GM23338 (cell line): ENCODE measurements around the gene MAZ. TPM values are rescaled to one million over a fixed set of nuclear protein-coding genes. Genes with fewer than 3 reads are reported as not detected.

Experiments
- ATAC-seq: fragments of 200-7000 bp; cut with Tn5 transposase; 3 replicates; pipeline ENCODE4 v1.9.1; 2020
- DNase-seq: peaks from one replicate; pipeline ENCODE4 v3.0.0-alpha.2; 2015; ENCODE audit warnings: low spot score
- H2AFZ ChIP-seq: fragments of 200-600 bp; sonication (generic); 2 replicates; pipeline ENCODE4 v1.8.0; 2016; ENCODE audit warnings: antibody characterized with exemption, mild to moderate bottlenecking, moderate library complexity
- H3F3A ChIP-seq: fragments of 200-600 bp; sonication (generic); replicated peaks from 2 replicates; pipeline ENCODE4 v1.8.0; 2017; ENCODE audit warnings: antibody characterized with exemption, mixed run types, low read depth
- H3K27ac ChIP-seq: fragments of 200-600 bp; sonication (generic); 2 replicates; pipeline ENCODE4 v1.6.1; 2016; ENCODE audit warnings: low read depth
- H3K27me3 ChIP-seq: fragments of 200-600 bp; sonication (generic); 2 replicates; pipeline ENCODE4 v1.8.0; 2016; ENCODE audit warnings: mild to moderate bottlenecking, mixed run types, moderate library complexity; ENCODE audit not compliant: insufficient read depth
- H3K36me3 ChIP-seq: fragments of 200-600 bp; sonication (generic); 2 replicates; pipeline ENCODE4 v1.8.0; 2016; ENCODE audit warnings: mild to moderate bottlenecking; ENCODE audit not compliant: insufficient read depth
- H3K4me1 ChIP-seq: fragments of 200-600 bp; sonication (generic); 2 replicates; pipeline ENCODE4 v1.8.0; 2016; ENCODE audit warnings: mild to moderate bottlenecking, moderate library complexity; ENCODE audit not compliant: insufficient read depth
- H3K4me2 ChIP-seq: fragments of 200-600 bp; sonication (generic); 2 replicates; pipeline ENCODE4 v1.7.1; 2017; ENCODE audit warnings: mixed run types
- H3K4me3 ChIP-seq: fragments of 200-600 bp; sonication (generic); 2 replicates; pipeline ENCODE4 v1.6.1; 2016; ENCODE audit warnings: mixed run types
- H3K79me2 ChIP-seq: fragments of 200-600 bp; sonication (generic); replicated peaks from 2 replicates; pipeline ENCODE4 v1.8.0; 2017; ENCODE audit warnings: mild to moderate bottlenecking; ENCODE audit not compliant: insufficient read depth
- H3K9me2 ChIP-seq: fragments of 200-600 bp; sonication (generic); 2 replicates; pipeline ENCODE4 v1.8.0; 2017; ENCODE audit not compliant: insufficient read depth
- H4K20me1 ChIP-seq: fragments of 200-600 bp; sonication (generic); replicated peaks from 2 replicates; pipeline ENCODE4 v1.8.0; 2017; ENCODE audit warnings: mild to moderate bottlenecking; ENCODE audit not compliant: insufficient read depth
- H3K27ac Mint-ChIP-seq: 2 replicates; pipeline ENCODE4 v1.8.0; 2020; ENCODE audit warnings: inconsistent platforms, mild to moderate bottlenecking, moderate library complexity, mixed read lengths
- H3K27me3 Mint-ChIP-seq: 3 replicates; pipeline ENCODE4 v1.8.0; 2022; ENCODE audit warnings: low read depth, mild to moderate bottlenecking, moderate library complexity, mixed read lengths, inconsistent platforms; ENCODE audit not compliant: insufficient read depth, poor library complexity
- H3K36me3 Mint-ChIP-seq: 3 replicates; pipeline ENCODE4 v1.8.0; 2021; ENCODE audit warnings: low read depth, mild to moderate bottlenecking, inconsistent platforms, moderate library complexity, mixed read lengths
- H3K4me1 Mint-ChIP-seq: 3 replicates; pipeline ENCODE4 v1.8.0; 2020; ENCODE audit warnings: mild to moderate bottlenecking, inconsistent platforms, mixed read lengths
- H3K4me3 Mint-ChIP-seq: 3 replicates; pipeline ENCODE4 v1.8.0; 2021; ENCODE audit warnings: moderate library complexity, mild to moderate bottlenecking, inconsistent platforms, mixed read lengths
- H3K9me3 Mint-ChIP-seq: 3 replicates; pipeline ENCODE4 v1.8.0; 2020; ENCODE audit warnings: moderate library complexity, mild to moderate bottlenecking, inconsistent platforms, mixed read lengths
- CREB1 ChIP-seq: fragments of 250-450 bp; sonication (Bioruptor Pico); IDR thresholded peaks from 2 replicates; pipeline ENCODE4 v1.5.0; 2020; ENCODE audit warnings: low read depth, mild to moderate bottlenecking, moderate library complexity
- ETS1 ChIP-seq: IDR thresholded peaks from 2 replicates; pipeline ENCODE4 v1.6.1; 2016; ENCODE audit warnings: antibody characterized with exemption
- EZH2phosphoT487 ChIP-seq: fragments of 200-600 bp; sonication (generic); IDR thresholded peaks from one replicate; pipeline ENCODE4 v1.8.1; 2018; ENCODE audit warnings: antibody characterized with exemption; ENCODE audit not compliant: unreplicated experiment
- STAT1 ChIP-seq: IDR thresholded peaks from one replicate; pipeline ENCODE4 v1.6.1; 2016; ENCODE audit warnings: antibody characterized with exemption; ENCODE audit not compliant: unreplicated experiment
- ZNF114 ChIP-seq: fragments of 250-450 bp; sonication (Bioruptor Pico); IDR thresholded peaks from 2 replicates; pipeline ENCODE4 v1.5.0; 2020; ENCODE audit warnings: mild to moderate bottlenecking, moderate library complexity
- ZNF331 ChIP-seq: fragments of 250-450 bp; sonication (Bioruptor Pico); IDR thresholded peaks from 2 replicates; pipeline ENCODE4 v1.5.0; 2020; ENCODE audit warnings: low read depth, mild to moderate bottlenecking, moderate library complexity
- ZNF462 ChIP-seq: fragments of 250-450 bp; sonication (Bioruptor Pico); IDR thresholded peaks from 2 replicates; pipeline ENCODE4 v1.5.0; 2020; ENCODE audit warnings: mild to moderate bottlenecking, moderate library complexity
- polyA plus RNA-seq: library from polyadenylated mRNA; unstranded; fragments of >200 nt; fragmentation: Nextera tagmentation; extraction: Ambion mirVana; gene quantifications from 2 replicates; pipeline ENCODE4 v1.2.1, GENCODE V29; 2016
- total RNA-seq: library from RNA; depleted of rRNA; stranded (reverse); fragments of >200 nt; shearing (Covaris generic); gene quantifications from 2 replicates; pipeline ENCODE4 v1.2.3, GENCODE V29; 2014

MAZ gene
- total and polyA plus RNA-seq, 2 experiments from 2014 or later = 155 to 270 TPM

- TF ChIP-seq ZNF462 (CRISPR knock-in tag) = no peak
- TF ChIP-seq ETS1 = no peak
- no peak for TF ChIP-seq CREB1
- no peak for TF ChIP-seq ZNF331 (CRISPR knock-in tag)
Observed at GRCh38 chr16:29837841-29838240, 31.5 kb downstream of the MAZ start (continued).

GRCh38 chr16:29839822-29840221 is 33.5 kb downstream of the MAZ start:
- Mint-ChIP-seq H3K27ac (no peak overlapping the region), H3K4me1 (no peaks in the 10 kb centered on the region; the same call in 2 of the 3 replicates), H3K4me3 (no peak overlapping the region), H3K27me3 (peaks cover 6% of the 10 kb centered on the region), H3K36me3 (no peaks in the 10 kb centered on the region), H3K9me3 (no peaks in the 10 kb centered on the region)
- no peak overlapping the region for H2AFZ ChIP-seq
- no peak overlapping the region for H3K4me2 ChIP-seq
- no peaks in the 10 kb centered on the region for H3K79me2 ChIP-seq
- no peak overlapping the region for H3K4me3 ChIP-seq
- no peak overlapping the region for H3K27ac ChIP-seq
- no peaks in the 10 kb centered on the region for H3K36me3 ChIP-seq
- no peak for DNase-seq
- no peaks in the 10 kb centered on the region for H3F3A ChIP-seq
- no peak for ATAC-seq
- no peaks in the 10 kb centered on the region for H3K9me2 ChIP-seq
- H3K4me1 ChIP-seq = no peaks in the 10 kb centered on the region
- H3K27me3 ChIP-seq = no peaks in the 10 kb centered on the region
- H4K20me1 ChIP-seq = no peaks in the 10 kb centered on the region
- TF ChIP-seq CREB1 = no peak
- TF ChIP-seq STAT1 = no peak
- TF ChIP-seq ZNF114 (CRISPR knock-in tag) = no peak
- TF ChIP-seq EZH2phosphoT487 = no peak
- no peak for TF ChIP-seq ZNF462 (CRISPR knock-in tag)
- no peak for TF ChIP-seq ETS1
